Mononuclear cell (primary cell): ENCODE data around the gene VOPP1. TPM values are rescaled to one million over a fixed set of nuclear protein-coding genes. Genes with fewer than 3 reads are reported as not detected.

Experiments used
- H3K27me3 ChIP-seq: 2 replicates; pipeline ENCODE4 v1.6.0; 2011; ENCODE audit warnings: low read length, control low read depth; ENCODE audit not compliant: insufficient read depth
- H3K4me1 ChIP-seq: 2 replicates; pipeline ENCODE4 v1.5.1; 2011; ENCODE audit warnings: mild to moderate bottlenecking, low read length, control low read depth; ENCODE audit not compliant: insufficient read depth
- H3K4me3 ChIP-seq: 2 replicates; pipeline ENCODE4 v1.5.1; 2011; ENCODE audit warnings: mild to moderate bottlenecking, low read length, moderate library complexity
- H3K9me3 ChIP-seq: 2 replicates; pipeline ENCODE4 v1.5.1; 2011; ENCODE audit warnings: low read depth, mild to moderate bottlenecking, control low read depth, low read length
- total RNA-seq: library from RNA; depleted of rRNA; stranded (reverse); fragments of >200 nt; gene quantifications from one replicate; pipeline ENCODE4 v1.2.3, GENCODE V29; 2012

Gene VOPP1
- total RNA-seq, 1 donor: 72.1 TPM

DNA sequence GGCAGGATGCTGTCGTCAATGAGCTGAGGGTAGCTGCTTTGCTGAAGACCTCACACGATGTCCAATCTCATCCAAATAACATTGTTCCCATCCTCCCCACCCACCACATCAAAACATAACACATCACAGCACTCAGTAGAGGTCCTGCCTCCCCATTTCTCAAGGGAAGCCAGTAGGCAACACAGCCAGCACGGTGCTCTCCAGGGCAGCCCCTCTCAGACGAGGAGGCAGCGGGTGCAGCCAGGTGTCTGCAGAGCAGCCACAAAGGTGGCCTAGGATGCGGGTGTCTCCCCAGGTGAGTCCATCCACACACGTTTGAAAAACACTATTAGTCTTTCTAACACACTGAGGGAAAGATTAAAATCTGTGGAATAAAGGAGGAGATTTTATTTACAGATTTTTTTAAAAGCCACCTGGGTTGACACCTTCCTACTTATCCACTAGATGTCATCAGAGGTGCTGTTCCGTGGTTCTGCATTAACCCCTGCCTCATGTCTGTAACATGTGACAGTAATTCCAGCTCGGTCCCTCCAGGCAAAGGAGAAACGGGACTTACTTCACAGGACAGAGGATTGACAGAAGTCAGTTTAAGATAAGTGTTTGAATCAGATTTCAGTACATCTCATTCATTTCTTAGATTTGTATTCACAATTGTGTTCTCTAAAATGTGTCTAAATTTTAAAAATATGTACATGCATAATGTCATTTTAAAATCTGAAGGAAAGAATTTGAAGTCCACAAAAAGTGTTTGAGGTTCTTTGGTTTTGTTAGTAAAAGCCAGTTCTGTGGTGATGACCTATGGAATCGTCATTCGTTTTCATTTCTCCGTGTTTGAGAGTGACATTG is 139.1 kb downstream of the VOPP1 start:
- no peaks in the 10 kb centered on the region for H3K9me3 ChIP-seq

DNA sequence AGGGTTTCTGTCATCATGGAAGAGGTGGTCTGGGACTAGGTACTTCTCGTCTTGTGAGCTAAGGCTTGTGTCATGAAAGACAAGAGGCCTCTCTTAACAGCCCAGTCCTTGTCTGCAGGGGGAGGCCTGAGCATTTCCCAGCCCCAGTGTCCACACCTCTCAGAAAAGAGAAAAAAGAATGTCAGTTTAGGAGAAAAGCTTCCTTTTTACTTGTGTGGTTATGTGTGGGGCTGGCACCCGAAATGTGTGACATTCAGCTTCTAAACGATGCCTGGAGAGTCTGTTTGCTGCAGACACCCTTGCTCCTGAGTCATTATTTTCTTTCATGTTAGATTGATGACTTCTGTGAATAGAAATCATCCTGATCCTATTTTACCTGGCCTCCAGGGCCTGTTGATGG is 139.8 kb downstream of the VOPP1 start:
- H3K4me3 ChIP-seq: no peak overlapping the region
- no peaks in the 10 kb centered on the region for H3K9me3 ChIP-seq
- no peaks in the 10 kb centered on the region for H3K4me1 ChIP-seq
- H3K27me3 ChIP-seq: no peaks in the 10 kb centered on the region

More for the DNA sequence above, 139.1 kb downstream of the VOPP1 start:
- Histone ChIP-seq H3K4me1 (no peaks in the 10 kb centered on the region), H3K4me3 (no peak overlapping the region), H3K27me3 (no peaks in the 10 kb centered on the region)

DNA sequence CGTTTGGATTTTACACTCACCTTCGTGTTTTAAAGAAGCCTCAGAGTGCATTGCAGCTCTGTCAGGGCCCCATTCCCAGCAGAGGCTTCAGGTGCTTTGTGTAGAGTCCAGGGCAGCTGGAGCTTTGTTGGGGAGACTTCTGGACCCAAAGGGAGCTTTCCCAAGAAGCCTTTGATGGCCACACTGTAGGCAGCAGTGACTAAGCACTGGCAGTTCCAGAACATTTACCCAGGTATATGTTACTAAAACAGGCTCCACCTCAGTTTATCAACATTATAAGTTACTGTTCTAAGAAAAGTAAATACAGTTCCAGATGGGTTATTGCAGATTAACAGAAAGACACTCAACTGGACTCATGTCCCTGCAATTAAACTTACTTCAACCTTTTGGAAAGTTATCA is 140.4 kb downstream of the VOPP1 start:
- no peaks in the 10 kb centered on the region for H3K9me3 ChIP-seq
- H3K4me1 ChIP-seq: no peaks in the 10 kb centered on the region
- H3K4me3 ChIP-seq: no peak overlapping the region
- H3K27me3 ChIP-seq: no peaks in the 10 kb centered on the region

GRCh38 chr7:55429835-55430499 is 142.3 kb downstream of the VOPP1 start:
- Histone ChIP-seq H3K9me3 (no peaks in the 10 kb centered on the region), H3K4me3 (no peak overlapping the region), H3K4me1 (no peaks in the 10 kb centered on the region), H3K27me3 (no peaks in the 10 kb centered on the region)

DNA sequence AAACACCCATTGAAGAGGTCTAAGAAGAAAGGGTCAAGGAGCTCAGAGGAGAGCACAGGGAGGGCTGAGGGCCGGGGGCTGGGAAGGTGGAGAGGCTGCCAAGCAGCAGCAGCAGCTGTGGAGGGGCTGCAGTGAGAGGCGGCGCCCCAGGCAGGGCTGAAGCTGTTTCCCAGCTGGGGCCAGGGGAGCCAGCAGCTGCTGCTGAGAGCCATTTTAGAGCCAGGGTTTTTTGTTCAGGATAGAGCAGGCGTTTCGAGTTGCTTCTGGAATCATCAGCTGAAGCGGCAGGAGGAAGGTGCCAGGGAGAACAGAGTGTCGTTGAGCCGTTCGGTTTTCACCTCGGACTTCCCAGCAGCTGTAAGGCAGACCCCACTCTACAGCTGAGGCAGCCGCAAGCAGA is 144.5 kb downstream of the VOPP1 start:
- Histone ChIP-seq H3K4me1 (no peaks in the 10 kb centered on the region), H3K4me3 (no peak overlapping the region), H3K9me3 (no peaks in the 10 kb centered on the region), H3K27me3 (no peaks in the 10 kb centered on the region)

GRCh38 chr7:55427342-55427741 is 145.0 kb downstream of the VOPP1 start:
- no peaks in the 10 kb centered on the region for H3K4me1 ChIP-seq
- H3K4me3 ChIP-seq: no peak overlapping the region
- H3K9me3 ChIP-seq: no peaks in the 10 kb centered on the region

GRCh38 chr7:55426676-55427075 is 145.6 kb downstream of the VOPP1 start:
- no peaks in the 10 kb centered on the region for H3K9me3 ChIP-seq
- H3K4me1 ChIP-seq: no peaks in the 10 kb centered on the region
- no peak overlapping the region for H3K4me3 ChIP-seq
- no peaks in the 10 kb centered on the region for H3K27me3 ChIP-seq

More at GRCh38 chr7:55427342-55427741, 145.0 kb downstream of the VOPP1 start:
- H3K27me3 ChIP-seq: no peaks in the 10 kb centered on the region

DNA sequence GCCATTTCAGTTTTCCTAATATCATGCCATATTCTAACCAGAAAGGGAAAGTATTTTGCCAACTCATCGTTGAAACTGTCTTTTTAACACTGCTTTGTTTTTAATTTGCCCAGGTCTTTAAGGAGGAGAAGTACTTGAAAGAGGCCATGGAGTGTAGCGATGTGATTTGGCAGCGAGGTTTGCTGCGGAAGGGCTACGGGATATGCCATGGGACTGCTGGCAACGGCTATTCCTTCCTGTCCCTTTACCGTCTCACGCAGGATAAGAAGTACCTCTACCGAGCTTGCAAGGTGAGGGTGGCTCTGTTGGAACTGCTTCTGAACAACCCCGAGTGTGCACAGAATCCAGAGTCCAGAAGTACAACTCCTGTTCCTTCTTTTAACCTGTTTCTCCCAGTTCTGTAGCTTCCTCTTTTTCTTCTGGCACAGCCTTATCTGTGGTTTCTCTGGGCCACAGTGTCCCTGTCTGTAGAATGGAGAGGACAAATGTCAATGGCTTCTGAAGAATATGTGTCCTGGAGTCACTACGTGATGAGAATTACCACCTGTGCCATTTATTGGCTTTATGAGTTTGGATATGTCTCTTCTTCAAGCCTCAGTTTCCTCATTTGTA is 147.1 kb downstream of the VOPP1 start:
- Histone ChIP-seq H3K4me3 (no peak overlapping the region), H3K27me3 (no peaks in the 10 kb centered on the region), H3K9me3 (no peaks in the 10 kb centered on the region), H3K4me1 (no peaks in the 10 kb centered on the region)

GRCh38 chr7:55423891-55424290 is 148.4 kb downstream of the VOPP1 start:
- H3K4me3 ChIP-seq: no peak overlapping the region

GRCh38 chr7:55423277-55423711 is 149.0 kb downstream of the VOPP1 start:
- Histone ChIP-seq H3K27me3 (no peaks in the 10 kb centered on the region), H3K4me3 (no peak overlapping the region), H3K4me1 (no peaks in the 10 kb centered on the region), H3K9me3 (no peaks in the 10 kb centered on the region)

More at GRCh38 chr7:55423891-55424290, 148.4 kb downstream of the VOPP1 start:
- H3K4me1 ChIP-seq: no peaks in the 10 kb centered on the region
- H3K27me3 ChIP-seq: no peaks in the 10 kb centered on the region
- H3K9me3 ChIP-seq: no peaks in the 10 kb centered on the region

Other genes with a start within 250 kb of the VOPP1 start
- 8.9 TPM for gene LANCL2, start 207.2 kb downstream of the VOPP1 start, total RNA-seq